HCT116 (cell line): ENCODE results near the gene KIAA0825.

Experiments
- CTCF ChIP-seq, 3 experiments: fragments of 200-600 bp in 1 of 3; sonication (generic) in 1 of 3; IDR thresholded peaks in 2 of 3; conservative IDR thresholded peaks in 1 of 3; 2 replicates each; pipeline ENCODE4 v1.5.1; 2012 to 2017; ENCODE audit warnings: low read depth in 2 of 3, low read length in 2 of 3, antibody characterized with exemption in 1 of 3, borderline replicate concordance in 1 of 3, control low read depth in 1 of 3, mild to moderate bottlenecking in 1 of 3, mixed read lengths in 1 of 3, mixed run types in 1 of 3, moderate library complexity in 1 of 3; ENCODE audit not compliant: insufficient read depth in 1 of 3
- FOSL1 ChIP-seq: IDR thresholded peaks from 2 replicates; pipeline ENCODE4 v1.6.1; 2012; ENCODE audit warnings: low read depth
- JUND ChIP-seq: IDR thresholded peaks from 2 replicates; pipeline ENCODE4 v1.6.1; 2012
- POLR2A ChIP-seq: IDR thresholded peaks from 2 replicates; pipeline ENCODE4 v1.7.0; 2011; ENCODE audit warnings: borderline replicate concordance; ENCODE audit not compliant: insufficient read depth, insufficient read length; ENCODE audit errors: extremely low read depth

DNA sequence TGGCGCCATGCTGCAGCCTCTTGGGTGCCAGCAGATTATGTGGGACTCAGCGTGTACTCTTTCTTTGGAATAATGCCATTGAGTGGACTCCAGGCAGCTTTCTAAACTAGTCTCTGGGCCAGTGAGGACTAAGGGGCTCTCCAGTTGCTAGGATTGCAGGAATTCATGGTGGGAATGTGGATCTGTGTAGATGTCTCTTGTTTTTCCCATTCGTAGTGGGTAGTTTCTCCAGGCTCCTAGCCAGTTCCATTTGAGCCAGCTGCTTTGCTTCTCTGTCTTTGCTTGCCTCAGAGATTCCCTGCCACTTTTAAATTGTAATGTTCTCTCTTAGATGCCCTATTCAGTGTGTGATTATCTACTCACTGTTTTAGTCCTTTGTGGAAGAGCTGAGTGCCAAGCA is 42.7 kb upstream of the KIAA0825 start:
- TF ChIP-seq FOSL1 (no peak), CTCF (IDR thresholded peaks at IDR 0.05 in 2 of 3, conservative IDR thresholded peaks at IDR 0.05 in 1 of 3; ENCODE audit: borderline replicate concordance in 1 of 3, insufficient read depth in 1 of 3, low read depth in 2 of 3, low read length in 2 of 3) (no peak), POLR2A (no peak), JUND (no peak)
